Neural progenitor cell (in vitro differentiated cells): ENCODE results near the gene FAM78A. TPM values are rescaled to one million over a fixed set of nuclear protein-coding genes. Genes with fewer than 3 reads are reported as not detected.
"Not testable (repeated sequence)": the region's sequence is repeated elsewhere in the genome, so short reads cannot be mapped to it uniquely, and the experiment has no call there.

ENCODE experiments used
- DNase-seq: peaks from one replicate; pipeline ENCODE4 v3.0.0-alpha.2; 2016; ENCODE audit warnings: low spot score
- H2AFZ ChIP-seq: fragments of 200-600 bp; sonication (generic); replicated peaks from 2 replicates; pipeline ENCODE4 v1.6.1; 2016; ENCODE audit warnings: antibody characterized with exemption
- H3F3A ChIP-seq: fragments of 200-600 bp; sonication (generic); 2 replicates; pipeline ENCODE4 v1.6.1; 2016; ENCODE audit warnings: antibody characterized with exemption, low read depth
- H3K27ac ChIP-seq: fragments of 200-600 bp; sonication (generic); 2 replicates; pipeline ENCODE4 v1.5.1; 2016; ENCODE audit warnings: mild to moderate bottlenecking
- H3K27me3 ChIP-seq: fragments of 200-600 bp; sonication (generic); 2 replicates; pipeline ENCODE4 v1.6.1; 2016; ENCODE audit warnings: mild to moderate bottlenecking, moderate library complexity
- H3K36me3 ChIP-seq: fragments of 200-600 bp; sonication (generic); 2 replicates; pipeline ENCODE4 v1.5.1; 2016
- H3K4me1 ChIP-seq: fragments of 200-600 bp; sonication (generic); 2 replicates; pipeline ENCODE4 v1.6.1; 2016; ENCODE audit warnings: mixed run types
- H3K4me2 ChIP-seq: fragments of 200-600 bp; sonication (generic); 2 replicates; pipeline ENCODE4 v1.6.1; 2016
- H3K4me3 ChIP-seq: fragments of 200-600 bp; sonication (generic); 2 replicates; pipeline ENCODE4 v1.5.1; 2016
- H3K79me2 ChIP-seq: fragments of 200-600 bp; sonication (generic); 2 replicates; pipeline ENCODE4 v1.6.1; 2016; ENCODE audit warnings: low read depth
- H3K9ac ChIP-seq: fragments of 200-600 bp; sonication (generic); 2 replicates; pipeline ENCODE4 v1.6.1; 2016
- H3K9me3 ChIP-seq: fragments of 200-600 bp; sonication (generic); 2 replicates; pipeline ENCODE4 v1.5.1; 2016; ENCODE audit warnings: low read depth
- H4K20me1 ChIP-seq: fragments of 200-600 bp; sonication (generic); 2 replicates; pipeline ENCODE4 v1.6.1; 2016; ENCODE audit warnings: low read depth
- H3K27ac Mint-ChIP-seq: 3 replicates; pipeline ENCODE4 v1.8.0; 2021; ENCODE audit warnings: mixed read lengths
- H3K27me3 Mint-ChIP-seq: 2 replicates; pipeline ENCODE4 v1.8.0; 2022; ENCODE audit warnings: low read depth, mild to moderate bottlenecking, inconsistent platforms, moderate library complexity, mixed read lengths; ENCODE audit not compliant: insufficient read depth
- H3K36me3 Mint-ChIP-seq: 3 replicates; pipeline ENCODE4 v1.8.0; 2021; ENCODE audit warnings: mixed read lengths
- H3K4me1 Mint-ChIP-seq: 3 replicates; pipeline ENCODE4 v1.8.0; 2021; ENCODE audit warnings: mixed read lengths
- H3K4me3 Mint-ChIP-seq: 3 replicates; pipeline ENCODE4 v1.8.0; 2021; ENCODE audit warnings: mild to moderate bottlenecking, moderate library complexity, mixed read lengths
- H3K9me3 Mint-ChIP-seq: 3 replicates; pipeline ENCODE4 v1.8.0; 2020; ENCODE audit warnings: mixed read lengths
- CTCF ChIP-seq: fragments of 200-600 bp; sonication (generic); IDR thresholded peaks from 2 replicates; pipeline ENCODE4 v1.5.1; 2017; ENCODE audit warnings: antibody characterized with exemption, mild to moderate bottlenecking
- EZH2 ChIP-seq: fragments of 200-600 bp; sonication (generic); IDR thresholded peaks from 2 replicates; pipeline ENCODE4 v1.6.1; 2017; ENCODE audit warnings: antibody characterized with exemption, mild to moderate bottlenecking, moderate library complexity
- EZH2phosphoT487 ChIP-seq: fragments of 200-600 bp; sonication (generic); IDR thresholded peaks from 2 replicates; pipeline ENCODE4 v1.6.1; 2017; ENCODE audit warnings: antibody characterized with exemption
- total RNA-seq: library from RNA; depleted of rRNA; stranded (reverse); fragments of >200 nt; gene quantifications from 2 replicates; pipeline ENCODE4 v1.2.3, GENCODE V29; 2015; ENCODE audit warnings: low replicate concordance

FAM78A gene
- total RNA-seq, 1 donor from 2014 or later: 0.32 TPM

DNA sequence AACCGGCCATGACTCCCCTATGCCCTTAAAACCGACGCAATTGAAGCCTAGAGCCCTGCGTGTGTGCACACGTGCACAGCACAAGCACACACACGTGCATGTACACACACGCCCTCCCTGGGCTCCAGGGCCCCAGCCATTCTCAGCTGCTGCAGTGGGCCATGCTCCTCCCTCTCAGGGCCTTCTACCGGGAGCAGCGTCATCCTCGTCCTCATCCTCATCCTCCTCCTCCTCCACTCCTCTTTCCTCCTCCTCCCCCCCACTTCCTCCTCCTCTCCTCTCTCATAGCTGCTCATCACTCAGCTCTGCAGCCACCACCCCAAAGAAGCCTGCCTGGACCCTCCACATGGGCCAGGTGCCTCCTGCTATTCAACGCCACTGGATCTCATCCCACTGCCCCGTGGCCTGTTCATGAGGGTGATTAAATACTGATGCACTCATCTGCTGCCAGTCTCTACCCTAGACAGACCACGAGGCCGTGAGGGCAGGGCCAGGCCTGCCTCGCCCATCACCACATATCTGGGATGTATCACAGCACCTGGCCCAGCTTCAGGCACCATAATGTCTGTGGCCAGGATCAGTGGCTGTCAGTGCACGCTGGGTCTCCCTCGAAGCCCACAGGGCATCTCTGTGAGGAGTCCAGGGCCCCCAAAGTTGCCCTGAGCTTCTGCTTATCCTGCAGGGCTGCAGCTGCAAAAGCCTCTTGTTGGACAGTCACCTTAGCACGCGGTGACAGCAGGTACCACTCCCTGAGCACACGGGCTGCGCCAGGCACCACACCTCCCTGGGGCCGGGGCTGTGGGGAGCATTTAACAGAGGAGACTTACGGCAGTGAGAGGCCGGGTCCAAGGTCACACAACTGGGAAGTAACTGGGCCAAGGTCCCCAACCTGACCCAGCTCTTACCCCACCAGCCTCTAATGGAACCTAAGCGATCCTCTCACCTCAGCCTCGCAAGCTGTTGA, 9.8 kb downstream of the FAM78A start:
- TF ChIP-seq EZH2phosphoT487 (no peak), CTCF (no peak), EZH2 (no peak)
- Histone ChIP-seq H3K4me1 (peaks cover 9% of the 10 kb centered on the region), H4K20me1 (no peaks in the 10 kb centered on the region), H3K4me3 (no peak overlapping the region), H3K36me3 (no peaks in the 10 kb centered on the region), H3K79me2 (no peaks in the 10 kb centered on the region), H3K27ac (no peak overlapping the region), H3K4me2 (no peak overlapping the region), H3K9ac (no peak overlapping the region), H3K9me3 (no peaks in the 10 kb centered on the region), H2AFZ (no peak overlapping the region), H3F3A (no peaks in the 10 kb centered on the region), H3K27me3 (no peaks in the 10 kb centered on the region)
- no peak overlapping the region for H3K4me3 Mint-ChIP-seq
- no peaks in the 10 kb centered on the region for H3K9me3 Mint-ChIP-seq
- H3K27ac Mint-ChIP-seq: no peak overlapping the region
- no peaks in the 10 kb centered on the region for H3K36me3 Mint-ChIP-seq
- DNase-seq: no peak
- H3K27me3 Mint-ChIP-seq: no peaks in the 10 kb centered on the region
- H3K4me1 Mint-ChIP-seq: peaks cover 9% of the 10 kb centered on the region

- no peak overlapping the region for H3K9ac ChIP-seq
- no peaks in the 10 kb centered on the region for H3K36me3 ChIP-seq
- H3K4me1 ChIP-seq: peaks cover 14% of the 10 kb centered on the region
- H3F3A ChIP-seq: no peaks in the 10 kb centered on the region
- H3K27me3 Mint-ChIP-seq: no peaks in the 10 kb centered on the region
- no peaks in the 10 kb centered on the region for H3K79me2 ChIP-seq
- H3K4me3 Mint-ChIP-seq: no peak overlapping the region
- no peaks in the 10 kb centered on the region for H3K9me3 ChIP-seq
- H3K9me3 Mint-ChIP-seq: no peaks in the 10 kb centered on the region
- TF ChIP-seq EZH2: no peak
- no peak for TF ChIP-seq EZH2phosphoT487
- no peak for TF ChIP-seq CTCF
- H3K36me3 Mint-ChIP-seq: no peaks in the 10 kb centered on the region
- H3K4me3 ChIP-seq: no peak overlapping the region
- peaks cover 9% of the 10 kb centered on the region for H3K4me1 Mint-ChIP-seq
- DNase-seq: no peak
- H4K20me1 ChIP-seq: no peaks in the 10 kb centered on the region
- H3K4me2 ChIP-seq: no peak overlapping the region
- no peak overlapping the region for H2AFZ ChIP-seq
- no peaks in the 10 kb centered on the region for H3K27me3 ChIP-seq
- H3K27ac ChIP-seq: no peak overlapping the region
- H3K27ac Mint-ChIP-seq: no peak overlapping the region
These were observed 12.1 kb downstream of the FAM78A start for GRCh38 chr9:131264231-131264630.

DNA sequence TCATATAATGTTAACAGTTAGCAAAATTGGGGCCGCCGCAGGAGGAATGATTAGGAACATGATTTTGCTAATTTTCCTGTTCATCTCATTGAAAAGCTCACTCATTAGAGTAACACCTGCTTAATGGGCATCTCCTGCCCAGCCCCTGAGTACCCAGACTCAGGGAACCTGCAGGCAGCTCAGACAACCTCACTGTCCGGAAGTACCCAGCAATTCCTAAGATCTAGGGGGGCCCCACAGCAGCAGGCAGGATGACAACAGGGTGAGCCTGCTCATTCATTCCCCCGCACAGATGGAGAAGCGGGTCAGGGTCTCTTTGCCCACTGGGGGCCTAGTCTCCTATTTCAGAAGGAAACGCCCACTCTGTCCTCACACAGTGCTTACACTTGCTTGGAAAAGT, 12.6 kb downstream of the FAM78A start:
- Histone ChIP-seq H4K20me1 (no peaks in the 10 kb centered on the region), H2AFZ (no peak overlapping the region), H3K9me3 (no peaks in the 10 kb centered on the region), H3K4me2 (no peak overlapping the region), H3K27me3 (no peaks in the 10 kb centered on the region), H3K4me3 (no peak overlapping the region), H3F3A (no peaks in the 10 kb centered on the region), H3K4me1 (peaks cover 14% of the 10 kb centered on the region), H3K79me2 (no peaks in the 10 kb centered on the region), H3K27ac (no peak overlapping the region), H3K9ac (no peak overlapping the region), H3K36me3 (no peaks in the 10 kb centered on the region)
- Mint-ChIP-seq H3K4me3 (no peak overlapping the region), H3K27ac (peak overlapping the region; percentile 74), H3K36me3 (no peaks in the 10 kb centered on the region), H3K27me3 (no peaks in the 10 kb centered on the region), H3K9me3 (no peaks in the 10 kb centered on the region), H3K4me1 (peaks cover 6% of the 10 kb centered on the region)
- no peak for DNase-seq
- TF ChIP-seq CTCF (no peak), EZH2phosphoT487 (no peak), EZH2 (no peak)

DNA sequence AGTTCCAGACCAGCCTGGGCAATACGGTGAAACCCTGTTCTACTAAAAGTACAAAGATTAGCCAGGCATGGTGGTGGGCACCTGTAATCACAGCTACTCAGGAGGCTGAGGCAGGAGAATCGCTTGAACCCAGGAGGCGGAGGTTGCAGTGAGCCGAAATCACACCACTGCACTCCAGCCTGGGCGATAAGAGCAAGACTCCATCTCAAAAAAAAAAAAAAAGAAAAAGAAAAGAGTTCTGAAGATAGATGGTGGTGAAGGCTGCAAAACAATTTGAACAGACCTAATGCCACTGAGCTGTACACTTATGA, 13.3 kb downstream of the FAM78A start:
- not testable (repeated sequence) for H3K4me1 Mint-ChIP-seq, H3K4me3 ChIP-seq, H3K27me3 Mint-ChIP-seq, H3K27ac Mint-ChIP-seq, H3K36me3 ChIP-seq, H3K79me2 ChIP-seq, H3K4me3 Mint-ChIP-seq, DNase-seq, H4K20me1 ChIP-seq, H3K27ac ChIP-seq, H3K27me3 ChIP-seq, H3F3A ChIP-seq, H3K9me3 ChIP-seq, H3K4me2 ChIP-seq, H3K9me3 Mint-ChIP-seq, H3K9ac ChIP-seq, H2AFZ ChIP-seq, H3K36me3 Mint-ChIP-seq
- peaks cover 14% of the 10 kb centered on the region for H3K4me1 ChIP-seq
